ENCODE data around the gene PCDHA7. TPM values are rescaled to one million over a fixed set of nuclear protein-coding genes. Genes with fewer than 3 reads are reported as not detected.

Gene PCDHA7
- total RNA-seq, 1 experiment from 2014 or later: 0.48 TPM

- Mint-ChIP-seq H3K4me3 (peak within 1 kb of the TSS; percentile 83 to 87), H3K9me3 (peaks cover 5 to 12% of the 10 kb centered on the region in 2 experiments), H3K27me3 (ENCODE audit: low read depth) (no peaks in the 10 kb centered on the region), H3K27ac (peak within 1 kb of the TSS in 2 of 3 experiments; percentile 77 to 90; a peak in 4 of 7 replicates), H3K4me1 (no peaks in the 10 kb centered on the region; a peak in 1 of 4 replicates), H3K36me3 (ENCODE audit: insufficient read depth in 1 of 3, low read depth in 3 of 3) (peaks cover 22 to 36% (median 33%) of the 10 kb centered on the region in 3 experiments)
- H2BK15ac ChIP-seq (ENCODE audit: low read depth, low read length): no peak within 1 kb of the TSS
- peaks cover 5% of the 10 kb centered on the region; the same call in 1 of the 2 replicates for H3K79me2 ChIP-seq (ENCODE audit: insufficient read depth, low read length)
- no peaks in the 10 kb centered on the region for H3K23me2 ChIP-seq (ENCODE audit: insufficient read length, low read depth, low read length, poor library complexity, severe bottlenecking)
- H2AK5ac ChIP-seq (ENCODE audit: insufficient read length, low read length): no peak within 1 kb of the TSS
- no peak within 1 kb of the TSS for H3K56ac ChIP-seq (ENCODE audit: insufficient read length, low read depth, low read length)
- H3K23ac ChIP-seq (ENCODE audit: insufficient read length, low read depth, low read length): no peak within 1 kb of the TSS
- peak within 1 kb of the TSS; percentile 66 for H3K4me2 ChIP-seq (ENCODE audit: insufficient read depth, insufficient read length, low read length)
- H2BK5ac ChIP-seq (ENCODE audit: insufficient read length, low read length): no peak within 1 kb of the TSS
- no peak within 1 kb of the TSS for H4K5ac ChIP-seq (ENCODE audit: insufficient read length, low read depth, low read length)
- H3K14ac ChIP-seq (ENCODE audit: insufficient read depth, low read length): peak within 1 kb of the TSS; percentile 68; the same call in 1 of the 2 replicates
- peak within 1 kb of the TSS; percentile 53 for H3K27ac ChIP-seq (ENCODE audit: insufficient read length, low read depth, low read length)
- H3K9ac ChIP-seq (ENCODE audit: extremely low read depth, insufficient read length, low read length): peak within 1 kb of the TSS; percentile 90
- H2BK12ac ChIP-seq (ENCODE audit: insufficient read length, low read depth, low read length): no peak within 1 kb of the TSS
- peak; percentile 75 for TF ChIP-seq CTCF (conservative IDR thresholded peaks at IDR 0.05)
- H4K8ac ChIP-seq (replicated peaks; ENCODE audit: insufficient read length, low read depth, low read length): no peak within 1 kb of the TSS
- no peak within 1 kb of the TSS for H3T11ph ChIP-seq (ENCODE audit: low read length)
- no peaks in the 10 kb centered on the region for H3K4me1 ChIP-seq (ENCODE audit: insufficient read depth, low read length)
- H3K9me3 ChIP-seq (ENCODE audit: control insufficient read depth, low read depth, low read length): no peaks in the 10 kb centered on the region
- H2AFZ ChIP-seq (ENCODE audit: low read length): no peak within 1 kb of the TSS
- no peaks in the 10 kb centered on the region for H3K27me3 ChIP-seq (ENCODE audit: insufficient read depth, low read length)
- H4K20me1 ChIP-seq (ENCODE audit: control insufficient read depth, insufficient read depth, insufficient read length): no peaks in the 10 kb centered on the region
- peak; percentile 68 for DNase-seq
- H2BK20ac ChIP-seq (ENCODE audit: low read depth, low read length, poor library complexity, severe bottlenecking): no peak within 1 kb of the TSS
- H3K4ac ChIP-seq (ENCODE audit: low read depth, low read length): peak within 1 kb of the TSS; percentile 50; the same call in 1 of the 2 replicates
- peak within 1 kb of the TSS; percentile 51 for H3K18ac ChIP-seq (ENCODE audit: insufficient read length, low read depth, low read length)
- WGBS (ENCODE audit: extremely low coverage, insufficient read length, low lambda C conversion rate): no CpG with 5 or more reads among the region's 41 CpGs
- no peaks in the 10 kb centered on the region for H3K79me1 ChIP-seq (ENCODE audit: insufficient read depth, low read depth, low read length, poor library complexity, severe bottlenecking)
- H2BK120ac ChIP-seq (ENCODE audit: low read depth, low read length, poor library complexity, severe bottlenecking): no peak within 1 kb of the TSS
- H4K91ac ChIP-seq (ENCODE audit: insufficient read length, low read depth, low read length): no peak within 1 kb of the TSS
Observed at GRCh38 chr5:140868721-140869554, 34.9 kb downstream of the PCDHA7 start, which contains the start of gene PCDHA11. TSS of gene PCDHA11 (plus strand) at chr5:140868957. CDS start at chr5:140869104, 147 bp downstream.

Measured in H9 (cell line).